ENCODE measurements around the gene GNAS-AS1. TPM values are rescaled to one million over a fixed set of nuclear protein-coding genes. Genes with fewer than 3 reads are reported as not detected.

GNAS-AS1 gene
- total and polyA plus RNA-seq, 2 donors (not counting 1 experiment from before 2014, with no cell fraction given): 0.28 to 0.33 TPM

GRCh38 chr20:58774214-58774613 lies 76.5 kb downstream of the GNAS-AS1 start:
- DNase-seq (ENCODE audit: low read depth in 2 of 2): no peak
- Histone ChIP-seq H3K36me3 (ENCODE audit: control insufficient read depth, insufficient read depth, low read length) (no peaks in the 10 kb centered on the region), H2AFZ (ENCODE audit: low read length) (no peak overlapping the region), H4K20me1 (ENCODE audit: control insufficient read depth, extremely low read depth, insufficient read depth, low read length) (no peaks in the 10 kb centered on the region), H3K27me3 (ENCODE audit: control insufficient read depth, insufficient read depth, low read length) (no peaks in the 10 kb centered on the region), H3K9ac (ENCODE audit: insufficient read depth, low read length) (no peak overlapping the region), H3K4me2 (ENCODE audit: extremely low read depth, insufficient read depth, low read length) (no peak overlapping the region), H3K4me1 (ENCODE audit: control insufficient read depth, extremely low read depth, insufficient read depth, low read length) (no peaks in the 10 kb centered on the region), H3K27ac (ENCODE audit: insufficient read depth, low read length) (no peak overlapping the region), H3K9me3 (ENCODE audit: control insufficient read depth, insufficient read depth, low read depth, low read length) (no peaks in the 10 kb centered on the region), H3K79me2 (ENCODE audit: control insufficient read depth, insufficient read depth, low read length) (no peaks in the 10 kb centered on the region), H3K4me3 (replicated peaks in 1 of 4; ENCODE audit: control extremely low read depth in 1 of 4, insufficient read depth in 1 of 4, low read depth in 3 of 4, low read length in 4 of 4) (no peak overlapping the region)
- TF ChIP-seq CTCF (conservative IDR thresholded peaks at IDR 0.05 in 1 of 2, IDR thresholded peaks at IDR 0.05 in 1 of 2; ENCODE audit: low read depth in 1 of 2, low read length in 2 of 2): no peak

GRCh38 chr20:58772786-58773185 lies 77.9 kb downstream of the GNAS-AS1 start:
- H3K4me3 ChIP-seq (replicated peaks in 1 of 4; ENCODE audit: control extremely low read depth in 1 of 4, insufficient read depth in 1 of 4, low read depth in 3 of 4, low read length in 4 of 4): no peak overlapping the region
- H3K36me3 ChIP-seq (ENCODE audit: control insufficient read depth, insufficient read depth, low read length): no peaks in the 10 kb centered on the region
- no peaks in the 10 kb centered on the region for H3K9me3 ChIP-seq (ENCODE audit: control insufficient read depth, insufficient read depth, low read depth, low read length)
- no peaks in the 10 kb centered on the region for H3K79me2 ChIP-seq (ENCODE audit: control insufficient read depth, insufficient read depth, low read length)
- no peak overlapping the region for H3K27ac ChIP-seq (ENCODE audit: insufficient read depth, low read length)
- H3K4me1 ChIP-seq (ENCODE audit: control insufficient read depth, extremely low read depth, insufficient read depth, low read length): no peaks in the 10 kb centered on the region
- no peak for TF ChIP-seq CTCF (conservative IDR thresholded peaks at IDR 0.05 in 1 of 2, IDR thresholded peaks at IDR 0.05 in 1 of 2; ENCODE audit: low read depth in 1 of 2, low read length in 2 of 2)
- TF ChIP-seq EZH2 (IDR thresholded peaks at IDR 0.05; ENCODE audit: low read length, missing control alignments): no peak
- H2AFZ ChIP-seq (ENCODE audit: low read length): no peak overlapping the region
- H3K9ac ChIP-seq (ENCODE audit: insufficient read depth, low read length): no peak overlapping the region
- no peaks in the 10 kb centered on the region for H4K20me1 ChIP-seq (ENCODE audit: control insufficient read depth, extremely low read depth, insufficient read depth, low read length)
- no peak overlapping the region for H3K4me2 ChIP-seq (ENCODE audit: extremely low read depth, insufficient read depth, low read length)
- H3K27me3 ChIP-seq (ENCODE audit: control insufficient read depth, insufficient read depth, low read length): no peaks in the 10 kb centered on the region
- no peak for DNase-seq (ENCODE audit: low read depth in 2 of 2)

Other genes with a start within 250 kb of the GNAS-AS1 start
- 46.0 and 64.9 TPM in 2 replicates for gene STX16, start 199.6 kb downstream of the GNAS-AS1 start, total RNA-seq
- gene STX16, start 199.6 kb downstream of the GNAS-AS1 start, polyA plus RNA-seq: 35.1 and 39.3 TPM in 2 replicates
- 18.7 and 24.6 TPM in 2 replicates for gene NPEPL1, start 158.1 kb downstream of the GNAS-AS1 start, total RNA-seq
- gene NPEPL1, start 158.1 kb downstream of the GNAS-AS1 start, polyA plus RNA-seq: 2.9 and 3.7 TPM in 2 replicates
- gene GNAS, start 1.8 kb upstream of the GNAS-AS1 start, total RNA-seq: 256 and 421 TPM in 2 replicates
- gene GNAS, start 1.8 kb upstream of the GNAS-AS1 start, polyA plus RNA-seq: 1,357 and 1,384 TPM in 2 replicates
- gene NELFCD, start 130.4 kb upstream of the GNAS-AS1 start, total RNA-seq: 46.2 and 46.9 TPM in 2 replicates
- 78.8 and 95.3 TPM in 2 replicates for gene NELFCD, start 130.4 kb upstream of the GNAS-AS1 start, polyA plus RNA-seq
- gene CTSZ, start 156.4 kb upstream of the GNAS-AS1 start, total RNA-seq: 128 and 250 TPM in 2 replicates
- 201 and 208 TPM in 2 replicates for gene CTSZ, start 156.4 kb upstream of the GNAS-AS1 start, polyA plus RNA-seq
- gene TUBB1, start 168.5 kb upstream of the GNAS-AS1 start, total RNA-seq: under 0.01 TPM in 2 replicates
- gene TUBB1, start 168.5 kb upstream of the GNAS-AS1 start, polyA plus RNA-seq: not detected in 2 replicates
- gene ATP5F1E, start 181.4 kb upstream of the GNAS-AS1 start, total RNA-seq: 37.8 and 39.3 TPM in 2 replicates
- gene ATP5F1E, start 181.4 kb upstream of the GNAS-AS1 start, polyA plus RNA-seq: 56.5 and 63.8 TPM in 2 replicates
- 89.9 and 127 TPM in 2 replicates for gene PRELID3B, start 191.9 kb upstream of the GNAS-AS1 start, total RNA-seq
- gene PRELID3B, start 191.9 kb upstream of the GNAS-AS1 start, polyA plus RNA-seq: 64.5 and 66.6 TPM in 2 replicates